ENCODE data around the gene ENGASE. TPM values are rescaled to one million over a fixed set of nuclear protein-coding genes. Genes with fewer than 3 reads are reported as not detected.

The ENGASE gene
- total RNA-seq, 1 donor from 2014 or later: 11.5 TPM

DNA sequence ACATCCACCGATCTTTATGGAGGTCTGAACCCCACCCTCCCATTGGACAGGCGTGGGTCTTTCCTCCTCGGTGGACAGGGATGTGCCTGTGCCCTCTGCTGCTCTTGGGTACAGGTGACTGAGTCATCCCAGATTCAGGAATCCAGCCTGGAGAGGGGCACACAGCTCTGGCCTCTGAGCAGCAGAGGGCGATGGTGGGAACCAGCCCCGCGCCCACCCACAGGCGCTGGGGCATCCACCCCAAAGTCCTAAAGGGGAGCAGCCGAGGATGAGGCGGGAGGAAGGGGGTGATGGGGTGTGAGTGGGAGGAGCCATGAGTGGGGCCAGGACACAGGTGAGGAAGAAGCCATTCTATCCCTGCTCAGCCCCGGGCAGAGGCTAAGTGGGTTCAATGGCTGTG, 35.0 kb downstream of the ENGASE start:
- no peaks in the 10 kb centered on the region for H3K9me3 Mint-ChIP-seq (ENCODE audit: unreplicated experiment)
- no peak overlapping the region for H3K4me2 ChIP-seq (ENCODE audit: low read length)
- TF ChIP-seq CTCF (IDR thresholded peaks at IDR 0.05; ENCODE audit: insufficient read depth, low read depth, low read length): no peak
- no peak for TF ChIP-seq EZH2 (IDR thresholded peaks at IDR 0.05; ENCODE audit: insufficient read depth, low read length)
- no peak overlapping the region for H2AFZ ChIP-seq (ENCODE audit: low read depth, low read length)
- no peaks in the 10 kb centered on the region for H3K4me1 ChIP-seq (ENCODE audit: insufficient read depth, low read length)
- H3K27ac Mint-ChIP-seq (ENCODE audit: unreplicated experiment): no peak overlapping the region
- FAIRE-seq (no peak), DNase-seq (ENCODE audit: low read depth) (no peak)
- H3K79me2 ChIP-seq (ENCODE audit: insufficient read depth, low read length): no peaks in the 10 kb centered on the region
- H3K27ac ChIP-seq (ENCODE audit: low read depth, low read length): no peak overlapping the region
- no peaks in the 10 kb centered on the region for H3K4me1 Mint-ChIP-seq (ENCODE audit: low read depth, unreplicated experiment)
- no peaks in the 10 kb centered on the region for H3K36me3 ChIP-seq (ENCODE audit: insufficient read depth, low read length)
- H3K27me3 Mint-ChIP-seq (ENCODE audit: low read depth, unreplicated experiment): peaks cover 38% of the 10 kb centered on the region
- no peak overlapping the region for H3K4me3 ChIP-seq (ENCODE audit: insufficient read depth, low read depth, low read length)
- H3K9me3 ChIP-seq (ENCODE audit: insufficient read depth, low read depth, low read length): no peaks in the 10 kb centered on the region
- H3K36me3 Mint-ChIP-seq (ENCODE audit: low read depth, unreplicated experiment): no peaks in the 10 kb centered on the region
- H3K4me3 Mint-ChIP-seq (ENCODE audit: unreplicated experiment): no peak overlapping the region
- no peaks in the 10 kb centered on the region for H4K20me1 ChIP-seq (ENCODE audit: insufficient read depth, low read length)
- no peak overlapping the region for H3K9ac ChIP-seq (ENCODE audit: low read length)
- peaks cover 3% of the 10 kb centered on the region for H3K27me3 ChIP-seq (ENCODE audit: insufficient read depth, low read length)

DNA sequence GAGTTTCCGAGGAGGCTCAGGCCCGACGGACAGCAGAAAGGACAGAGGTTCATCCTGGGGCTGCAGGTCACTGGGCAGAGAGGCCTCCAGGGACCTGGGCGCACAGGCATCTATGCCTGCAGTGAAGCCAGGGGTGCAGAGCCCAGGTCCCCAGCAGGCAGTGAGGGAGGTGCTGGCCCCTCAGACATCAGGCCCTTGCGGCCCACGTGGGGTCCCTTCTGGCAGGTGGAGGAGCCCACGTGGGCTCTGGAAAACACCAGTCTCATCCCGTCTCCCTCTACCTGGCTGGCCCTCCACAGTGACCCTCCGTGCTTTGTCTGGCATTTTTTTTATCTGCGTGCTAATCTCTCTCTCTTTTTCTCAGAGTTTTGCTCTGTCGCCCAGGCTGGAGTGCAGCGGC, 36.5 kb downstream of the ENGASE start:
- Histone ChIP-seq H3K27ac (ENCODE audit: low read depth, low read length) (no peak overlapping the region), H3K36me3 (ENCODE audit: insufficient read depth, low read length) (no peaks in the 10 kb centered on the region), H3K9ac (ENCODE audit: low read length) (no peak overlapping the region), H4K20me1 (ENCODE audit: insufficient read depth, low read length) (no peaks in the 10 kb centered on the region), H3K79me2 (ENCODE audit: insufficient read depth, low read length) (no peaks in the 10 kb centered on the region), H3K27me3 (ENCODE audit: insufficient read depth, low read length) (peaks cover 3% of the 10 kb centered on the region), H3K4me1 (ENCODE audit: insufficient read depth, low read length) (no peaks in the 10 kb centered on the region), H2AFZ (ENCODE audit: low read depth, low read length) (no peak overlapping the region), H3K4me3 (ENCODE audit: insufficient read depth, low read depth, low read length) (no peak overlapping the region), H3K4me2 (ENCODE audit: low read length) (no peak overlapping the region), H3K9me3 (ENCODE audit: insufficient read depth, low read depth, low read length) (no peaks in the 10 kb centered on the region)
- H3K9me3 Mint-ChIP-seq (ENCODE audit: unreplicated experiment): no peaks in the 10 kb centered on the region
- FAIRE-seq (no peak), DNase-seq (ENCODE audit: low read depth) (no peak)
- H3K36me3 Mint-ChIP-seq (ENCODE audit: low read depth, unreplicated experiment): no peaks in the 10 kb centered on the region
- H3K27ac Mint-ChIP-seq (ENCODE audit: unreplicated experiment): no peak overlapping the region
- no peak overlapping the region for H3K4me3 Mint-ChIP-seq (ENCODE audit: unreplicated experiment)
- peaks cover 34% of the 10 kb centered on the region for H3K27me3 Mint-ChIP-seq (ENCODE audit: low read depth, unreplicated experiment)
- no peak for TF ChIP-seq CTCF (IDR thresholded peaks at IDR 0.05; ENCODE audit: insufficient read depth, low read depth, low read length)
- no peak for TF ChIP-seq EZH2 (IDR thresholded peaks at IDR 0.05; ENCODE audit: insufficient read depth, low read length)
- H3K4me1 Mint-ChIP-seq (ENCODE audit: low read depth, unreplicated experiment): no peaks in the 10 kb centered on the region

DNA sequence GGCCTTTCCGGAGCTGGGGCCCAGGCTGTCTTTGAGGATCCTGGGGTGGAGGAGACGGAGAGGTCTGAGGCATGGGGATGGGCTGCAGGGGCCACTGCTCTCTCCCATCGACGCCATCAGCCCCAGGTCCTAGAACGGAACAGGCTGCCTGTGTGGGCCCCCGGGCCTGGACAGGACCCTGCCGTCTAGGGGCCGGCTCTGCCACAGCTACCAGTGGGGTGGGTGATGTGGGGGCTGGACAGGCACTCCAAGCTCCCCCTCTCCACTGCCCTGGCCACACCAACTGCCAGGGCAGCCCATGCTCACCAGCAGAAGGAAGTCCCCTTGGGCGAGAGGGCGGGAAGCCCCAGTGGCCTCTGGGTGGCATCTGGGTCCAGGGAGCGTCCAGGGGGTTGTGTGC, 37.8 kb downstream of the ENGASE start:
- Histone ChIP-seq H3K9me3 (ENCODE audit: insufficient read depth, low read depth, low read length) (no peaks in the 10 kb centered on the region), H3K4me2 (ENCODE audit: low read length) (no peak overlapping the region), H3K27me3 (ENCODE audit: insufficient read depth, low read length) (peaks cover 3% of the 10 kb centered on the region), H2AFZ (ENCODE audit: low read depth, low read length) (no peak overlapping the region), H3K79me2 (ENCODE audit: insufficient read depth, low read length) (no peaks in the 10 kb centered on the region), H3K36me3 (ENCODE audit: insufficient read depth, low read length) (no peaks in the 10 kb centered on the region), H3K9ac (ENCODE audit: low read length) (no peak overlapping the region), H3K4me3 (ENCODE audit: insufficient read depth, low read depth, low read length) (no peak overlapping the region), H4K20me1 (ENCODE audit: insufficient read depth, low read length) (no peaks in the 10 kb centered on the region), H3K4me1 (ENCODE audit: insufficient read depth, low read length) (no peaks in the 10 kb centered on the region), H3K27ac (ENCODE audit: low read depth, low read length) (no peak overlapping the region)
- Mint-ChIP-seq H3K4me3 (ENCODE audit: unreplicated experiment) (no peak overlapping the region), H3K4me1 (ENCODE audit: low read depth, unreplicated experiment) (no peaks in the 10 kb centered on the region), H3K27me3 (ENCODE audit: low read depth, unreplicated experiment) (peaks cover 36% of the 10 kb centered on the region), H3K36me3 (ENCODE audit: low read depth, unreplicated experiment) (no peaks in the 10 kb centered on the region), H3K27ac (ENCODE audit: unreplicated experiment) (no peak overlapping the region), H3K9me3 (ENCODE audit: unreplicated experiment) (no peaks in the 10 kb centered on the region)
- FAIRE-seq (no peak), DNase-seq (ENCODE audit: low read depth) (no peak)
- no peak for TF ChIP-seq CTCF (IDR thresholded peaks at IDR 0.05; ENCODE audit: insufficient read depth, low read depth, low read length)
- no peak for TF ChIP-seq EZH2 (IDR thresholded peaks at IDR 0.05; ENCODE audit: insufficient read depth, low read length)
